NCI-H446 treated with DMSO at 0.1 percent for 48 hours (cell line): ENCODE data around the gene CWH43.
"Not testable (repeated sequence)": the region's sequence is repeated elsewhere in the genome, so short reads cannot be mapped to it uniquely, and the experiment has no call there.

Experiments used
- DNase-seq: peaks from one replicate; lab custom pipeline; 2025; lab: John Stamatoyannopoulos, UW

CWH43 gene

GRCh38 chr4:48976041-48976440 is 10.0 kb upstream of the CWH43 start:
- no peak for DNase-seq

- no peak for DNase-seq
These were observed 6.0 kb upstream of the CWH43 start for GRCh38 chr4:48979914-48980579.

GRCh38 chr4:48984005-48984404 is 2.1 kb upstream of the CWH43 start:
- not testable (repeated sequence) for DNase-seq

GRCh38 chr4:48985602-48985975 is 486 bp upstream of the CWH43 start:
- no peak for DNase-seq

GRCh38 chr4:48986654-48987164 is 634 bp downstream of the CWH43 start:
- DNase-seq: no peak

GRCh38 chr4:48989461-48990203 is 3.6 kb downstream of the CWH43 start:
- no peak for DNase-seq

GRCh38 chr4:48991357-48991756 is 5.3 kb downstream of the CWH43 start:
- DNase-seq: no peak

- no peak for DNase-seq
These were observed 11.9 kb downstream of the CWH43 start for GRCh38 chr4:48997962-48998361.

GRCh38 chr4:48998440-48998839 is 12.4 kb downstream of the CWH43 start:
- no peak for DNase-seq

- DNase-seq: no peak
These were observed 14.7 kb downstream of the CWH43 start for GRCh38 chr4:49000806-49001205.

- DNase-seq: no peak
These were observed 16.9 kb downstream of the CWH43 start for GRCh38 chr4:49002931-49003330.

- DNase-seq: no peak
These were observed 32.7 kb downstream of the CWH43 start for GRCh38 chr4:49018718-49019295.

- DNase-seq: no peak
These were observed 46.5 kb downstream of the CWH43 start for GRCh38 chr4:49032440-49033161.

GRCh38 chr4:49036528-49036927 is 50.5 kb downstream of the CWH43 start:
- DNase-seq: no peak

- DNase-seq: no peak
These were observed 58.2 kb downstream of the CWH43 start for GRCh38 chr4:49044270-49044669.

GRCh38 chr4:49058306-49058705 is 72.2 kb downstream of the CWH43 start:
- no peak for DNase-seq

- DNase-seq: no peak
These were observed 77.6 kb downstream of the CWH43 start for GRCh38 chr4:49063670-49064069.

GRCh38 chr4:49072196-49072595 is 86.1 kb downstream of the CWH43 start:
- DNase-seq: not testable (repeated sequence)

- DNase-seq: not testable (repeated sequence)
These were observed 105.8 kb downstream of the CWH43 start for GRCh38 chr4:49091883-49092282.

- not testable (repeated sequence) for DNase-seq
These were observed 106.6 kb downstream of the CWH43 start for GRCh38 chr4:49092608-49093135.

GRCh38 chr4:49096215-49096614 is 110.1 kb downstream of the CWH43 start:
- not testable (repeated sequence) for DNase-seq

GRCh38 chr4:49096627-49097026 is 110.6 kb downstream of the CWH43 start:
- not testable (repeated sequence) for DNase-seq
